HG03439 (cell line): ENCODE measurements around the gene TDRD1.

ENCODE experiments used
- ATAC-seq: cut with Tn5 transposase; IDR thresholded peaks from one replicate; pipeline ENCODE4 v1.9.1; 2021; ENCODE audit warnings: mild to moderate bottlenecking, moderate library complexity; ENCODE audit not compliant: unreplicated experiment

Gene TDRD1

GRCh38 chr10:114228156-114228555 is 49.0 kb downstream of the TDRD1 start:
- ATAC-seq = no peak

GRCh38 chr10:114232561-114233176 is 53.5 kb downstream of the TDRD1 start:
- ATAC-seq = no peak

- no peak for ATAC-seq
Observed at GRCh38 chr10:114233482-114233881, 54.3 kb downstream of the TDRD1 start.

- no peak for ATAC-seq
Observed at GRCh38 chr10:114234132-114234531, 55.0 kb downstream of the TDRD1 start.

GRCh38 chr10:114239117-114239993 is 60.2 kb downstream of the TDRD1 start, which contains the start of gene VWA2:
TSS of gene VWA2 (plus strand) at chr10:114239254. CDS start at chr10:114248714, 9,460 bp downstream.
- no peak for ATAC-seq

GRCh38 chr10:114239994-114240345 is 60.8 kb downstream of the TDRD1 start:
- no peak for ATAC-seq

- no peak for ATAC-seq
Observed at GRCh38 chr10:114242235-114242634, 63.1 kb downstream of the TDRD1 start.

GRCh38 chr10:114243661-114244060 is 64.5 kb downstream of the TDRD1 start:
- ATAC-seq = no peak

- ATAC-seq = no peak
Observed at GRCh38 chr10:114244126-114244525, 65.0 kb downstream of the TDRD1 start.

GRCh38 chr10:114245121-114245791 is 66.1 kb downstream of the TDRD1 start:
- ATAC-seq = no peak

GRCh38 chr10:114246679-114247305 is 67.6 kb downstream of the TDRD1 start:
- ATAC-seq = no peak

- ATAC-seq = no peak
Observed at GRCh38 chr10:114250236-114250635, 71.1 kb downstream of the TDRD1 start.

GRCh38 chr10:114250716-114251115 is 71.6 kb downstream of the TDRD1 start:
- no peak for ATAC-seq

GRCh38 chr10:114252092-114252491 is 72.9 kb downstream of the TDRD1 start:
- ATAC-seq = no peak

- no peak for ATAC-seq
Observed at GRCh38 chr10:114252883-114253282, 73.7 kb downstream of the TDRD1 start.

GRCh38 chr10:114255227-114255626 is 76.1 kb downstream of the TDRD1 start:
- ATAC-seq = no peak

GRCh38 chr10:114256008-114256765 is 77.0 kb downstream of the TDRD1 start:
- ATAC-seq = no peak

GRCh38 chr10:114256822-114257221 is 77.7 kb downstream of the TDRD1 start:
- ATAC-seq = no peak

GRCh38 chr10:114257498-114257897 is 78.3 kb downstream of the TDRD1 start:
- ATAC-seq = no peak

GRCh38 chr10:114258274-114258840 is 79.2 kb downstream of the TDRD1 start:
- no peak for ATAC-seq
